NCI-H1417 (cell line): ENCODE measurements around the gene ZNF786.
"Not testable (repeated sequence)": the region's sequence is repeated elsewhere in the genome, so short reads cannot be mapped to it uniquely, and the experiment has no call there.

Source experiments
- DNase-seq, 3 experiments: peaks; one replicate each; lab custom pipeline; 2025; lab: John Stamatoyannopoulos, UW

ZNF786 gene, protein sequence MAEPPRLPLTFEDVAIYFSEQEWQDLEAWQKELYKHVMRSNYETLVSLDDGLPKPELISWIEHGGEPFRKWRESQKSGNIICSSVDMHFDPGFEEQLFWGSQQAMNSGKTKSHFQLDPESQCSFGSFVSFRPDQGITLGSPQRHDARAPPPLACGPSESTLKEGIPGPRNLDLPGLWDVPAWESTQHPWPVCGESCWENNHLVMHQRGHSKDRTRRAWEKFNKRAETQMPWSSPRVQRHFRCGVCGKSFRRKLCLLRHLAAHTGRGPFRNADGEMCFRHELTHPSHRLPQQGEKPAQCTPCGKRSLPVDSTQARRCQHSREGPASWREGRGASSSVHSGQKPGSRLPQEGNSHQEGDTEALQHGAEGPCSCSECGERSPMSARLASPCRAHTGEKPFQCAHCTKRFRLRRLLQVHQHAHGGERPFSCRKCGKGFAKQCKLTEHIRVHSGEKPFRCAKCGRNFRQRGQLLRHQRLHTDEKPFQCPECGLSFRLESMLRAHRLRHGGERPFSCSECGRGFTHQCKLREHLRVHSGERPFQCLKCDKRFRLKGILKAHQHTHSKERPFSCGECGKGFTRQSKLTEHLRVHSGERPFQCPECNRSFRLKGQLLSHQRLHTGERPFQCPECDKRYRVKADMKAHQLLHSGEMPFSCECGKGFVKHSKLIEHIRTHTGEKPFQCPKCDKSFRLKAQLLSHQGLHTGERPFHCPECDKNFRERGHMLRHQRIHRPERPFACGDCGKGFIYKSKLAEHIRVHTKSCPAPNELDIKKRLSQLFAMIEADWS

DNA sequence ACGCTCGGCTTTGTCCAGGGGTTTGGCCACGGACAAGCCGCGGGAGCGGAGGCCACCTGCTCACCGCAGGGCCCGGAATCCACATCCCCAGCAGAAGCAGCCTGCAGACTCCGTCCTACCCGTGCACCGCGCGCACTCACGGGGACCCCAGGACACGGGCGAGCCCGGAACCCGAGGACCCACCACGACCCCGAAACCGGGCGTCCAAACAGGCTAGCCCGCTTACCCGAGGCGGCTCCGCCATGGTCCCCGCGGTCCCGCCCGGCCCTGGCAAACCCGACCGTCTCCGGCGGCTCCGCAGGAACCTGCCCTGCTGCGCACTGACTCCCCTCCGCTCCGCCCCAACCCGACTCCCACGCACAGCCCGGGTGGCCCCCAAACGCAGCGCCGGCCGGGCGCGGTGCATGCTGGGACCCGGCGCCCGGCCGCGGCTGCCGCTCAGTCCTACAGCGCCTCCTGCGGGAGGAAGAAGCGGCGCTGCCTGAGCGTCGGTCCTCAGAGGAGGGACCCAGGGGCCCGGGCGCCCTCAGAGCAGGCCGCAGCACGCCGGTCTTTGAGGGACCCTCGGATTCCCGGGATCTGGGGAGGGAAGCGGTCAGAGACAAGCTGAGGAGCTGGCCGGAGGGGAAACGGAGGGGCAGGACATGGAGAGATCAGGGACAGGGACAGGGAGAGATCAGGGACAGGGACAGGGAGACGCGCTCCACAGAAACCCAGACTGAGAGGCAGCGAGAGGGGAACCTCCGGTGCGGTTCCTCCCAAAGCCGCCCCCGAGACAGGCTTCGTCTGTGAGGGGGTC lies at the start of gene ZNF786:
Gene ZNF786, minus strand, starts transcription at position 322 of the 799 bp plus-strand sequence. Its CDS starts 78 bp downstream, at position 244.
- peak; percentile 94 to 97 (median 96) for DNase-seq

DNA sequence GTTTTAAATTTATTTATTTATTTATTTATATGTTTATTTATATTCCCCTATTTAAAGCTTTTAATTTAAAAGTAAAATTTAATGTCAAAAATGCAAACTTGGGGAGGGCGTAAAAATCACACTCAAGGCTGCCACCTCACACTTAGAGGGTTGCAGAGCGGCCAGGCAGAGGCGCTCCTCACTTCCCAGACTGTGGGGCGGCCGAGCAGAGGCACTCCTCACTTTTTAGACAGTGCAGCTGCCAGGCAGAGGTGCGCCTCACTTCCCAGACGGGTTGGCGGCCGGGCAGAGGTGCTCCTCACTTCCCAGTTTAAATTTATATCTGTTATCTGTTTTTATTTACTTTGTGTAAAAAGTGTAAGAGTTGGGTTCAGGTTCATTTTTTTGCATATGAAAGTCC lies 45.6 kb upstream of the ZNF786 start:
- DNase-seq, result no peak

DNA sequence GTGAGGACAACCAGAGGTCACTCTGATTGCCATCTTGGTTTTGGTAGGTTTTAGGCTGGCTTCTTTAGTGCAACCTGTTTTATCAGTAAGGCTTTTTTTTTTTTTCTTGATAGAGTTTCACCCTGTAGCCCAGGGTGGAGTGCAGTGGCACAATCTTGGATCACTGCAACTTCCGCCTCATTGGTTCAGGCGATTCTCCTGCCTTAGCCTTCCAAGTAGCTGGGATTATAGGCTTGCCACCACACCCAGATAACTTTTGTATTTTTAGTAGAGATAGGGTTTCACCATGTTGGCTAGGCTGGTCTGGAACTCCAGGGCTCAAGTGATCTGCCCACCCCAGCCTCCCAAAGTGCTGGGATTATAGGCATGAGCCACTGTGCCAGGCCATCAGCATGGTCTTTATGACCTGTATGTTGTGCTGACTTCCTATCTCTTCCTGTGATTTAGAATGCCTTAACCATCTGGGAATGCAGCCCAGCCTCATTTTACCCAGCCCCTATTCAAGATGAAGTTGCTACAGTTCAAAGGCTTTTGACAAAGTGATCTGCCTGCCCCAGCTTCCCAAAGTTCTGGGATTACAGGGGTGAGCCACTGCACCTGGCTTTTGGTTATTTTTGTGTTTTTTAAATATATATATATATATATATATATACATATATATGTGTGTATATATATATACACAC lies 42.7 kb upstream of the ZNF786 start:
- DNase-seq, result no peak

DNA sequence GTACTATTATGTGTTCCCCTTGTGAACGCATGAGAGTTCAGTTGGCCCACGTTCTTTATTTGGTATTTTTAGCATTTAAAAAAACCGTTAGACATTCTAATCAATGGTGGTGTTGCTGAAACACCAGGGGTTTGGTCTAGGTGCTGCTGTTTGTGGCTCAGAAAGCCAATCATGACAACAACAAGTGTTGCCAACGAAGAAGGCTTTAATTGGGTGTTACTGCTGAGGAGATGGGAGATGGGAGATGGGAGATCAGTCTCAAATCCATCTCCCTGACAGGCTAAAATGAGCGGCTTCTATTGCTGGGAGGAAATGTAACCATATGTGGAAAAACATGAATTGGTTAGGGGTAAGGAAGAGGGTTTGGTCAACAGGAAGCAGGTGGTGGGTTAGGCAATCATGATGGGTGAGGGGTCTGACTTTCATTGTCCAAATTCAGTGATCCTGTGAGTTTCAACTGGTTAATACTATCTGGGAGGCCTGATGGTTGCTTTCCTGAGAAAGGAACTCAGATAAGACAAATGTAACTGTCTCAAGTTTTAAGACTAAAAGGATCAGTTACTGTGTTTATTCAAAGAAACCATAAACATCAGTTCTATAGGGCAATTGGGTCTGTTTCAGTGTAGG lies 40.2 kb upstream of the ZNF786 start:
- DNase-seq, result no peak

DNA sequence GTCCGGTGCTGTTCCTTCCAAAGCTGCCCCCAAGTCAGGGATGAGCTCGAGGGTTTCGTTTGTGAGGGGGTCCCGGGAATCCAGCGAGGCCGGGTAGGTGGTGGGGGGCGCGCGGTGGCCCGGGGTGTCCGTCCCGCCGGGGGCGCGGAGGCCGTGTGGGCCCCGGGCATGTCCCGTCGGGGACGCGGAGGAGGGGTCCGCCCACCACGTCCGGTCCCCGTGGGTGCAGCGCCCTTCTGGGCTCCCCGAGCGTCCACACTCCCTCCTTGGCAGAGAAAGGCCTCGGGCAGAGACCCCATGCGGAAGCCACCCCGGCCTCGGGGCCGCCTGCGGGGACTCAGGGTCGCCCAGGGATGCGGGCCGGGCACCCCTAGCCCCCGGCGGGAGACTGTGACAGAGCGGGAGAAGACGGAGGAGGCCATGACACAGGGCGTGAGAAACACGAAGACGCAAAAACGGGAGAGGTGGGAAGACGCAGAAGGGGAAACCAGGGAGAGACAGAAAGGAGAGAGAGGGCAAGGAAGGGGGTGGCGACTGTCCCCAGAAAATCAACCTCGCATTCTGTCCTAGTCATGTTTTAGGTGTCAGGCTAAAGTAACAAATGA lies 36.2 kb upstream of the ZNF786 start:
- DNase-seq, result peak; percentile 54 to 89 (median 85)

DNA sequence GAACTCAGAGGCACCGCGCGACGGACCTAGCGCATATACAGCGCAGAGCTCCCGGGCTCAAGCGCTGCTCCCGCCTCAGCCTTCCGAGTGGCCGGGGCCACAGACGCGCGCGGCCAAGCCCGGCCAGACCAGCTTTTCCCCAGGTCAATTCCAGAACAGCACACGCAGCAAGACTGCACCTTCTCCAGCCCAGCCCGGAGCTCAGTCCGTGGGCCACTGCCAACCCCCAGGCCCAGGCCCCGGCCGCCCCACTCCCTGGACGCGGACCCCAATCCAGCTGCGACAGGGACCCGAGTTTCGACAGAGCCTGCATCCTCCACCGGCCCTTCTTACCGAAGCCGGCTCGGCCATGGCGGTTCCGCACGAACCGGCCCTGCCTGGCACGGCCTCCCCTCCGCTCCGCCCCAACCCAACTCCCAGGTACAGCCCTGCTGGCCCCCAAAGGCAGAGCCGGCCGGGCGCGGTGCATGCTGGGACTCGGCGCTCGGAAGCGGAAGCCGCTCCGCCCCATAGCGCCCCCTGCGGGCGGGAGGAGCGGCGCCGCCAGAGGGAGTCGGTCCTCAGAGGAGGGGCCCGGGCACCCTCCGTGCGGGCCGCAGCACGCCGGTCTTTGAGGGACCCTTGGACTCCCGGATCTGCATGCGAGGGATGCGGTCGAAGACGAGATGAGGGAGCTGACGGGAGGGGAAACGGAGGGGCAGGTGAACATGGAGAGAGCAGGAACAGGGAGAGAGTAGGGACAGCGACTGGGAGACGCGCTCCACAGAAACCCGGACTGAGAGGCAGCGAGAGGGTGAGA lies 35.5 kb upstream of the ZNF786 start, which contains the start of gene ZNF425:
Gene ZNF425, minus strand, starts transcription at position 462 of the 799 bp plus-strand sequence. Its CDS starts 111 bp downstream, at position 351.
- DNase-seq, result peak; percentile 95 to 97 (median 96)

DNA sequence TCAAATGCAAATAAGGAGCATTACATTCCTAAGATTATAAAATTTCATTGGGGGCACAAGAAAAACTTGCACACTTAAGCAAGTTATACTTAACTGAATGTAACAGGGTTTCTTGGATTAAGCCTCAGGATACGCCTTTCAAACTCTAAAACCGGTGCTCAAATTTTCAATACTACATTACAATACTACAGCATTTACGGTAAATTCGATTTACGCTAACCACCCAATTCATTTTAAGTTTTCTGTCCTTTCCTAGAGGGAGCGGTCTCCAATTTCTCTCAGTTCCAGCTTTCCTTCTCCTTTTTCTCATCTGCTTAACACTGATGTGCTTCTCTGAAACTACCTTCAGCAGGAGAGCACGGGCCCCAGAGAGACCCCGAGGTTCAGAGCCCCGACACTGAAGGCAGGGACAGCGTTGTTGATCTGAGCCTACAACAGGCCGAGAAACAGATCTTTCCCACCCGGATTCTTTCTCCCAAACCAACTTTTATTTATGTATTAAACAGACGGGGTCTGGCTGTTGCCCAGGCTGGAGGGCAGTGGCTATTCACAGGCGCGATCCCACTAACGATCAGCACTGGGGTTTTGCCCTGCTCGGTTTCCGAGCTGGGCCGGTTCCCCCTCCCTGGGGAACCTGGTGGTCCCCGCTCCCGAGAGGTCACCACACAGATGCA lies 34.8 kb upstream of the ZNF786 start:
- DNase-seq, result no peak

DNA sequence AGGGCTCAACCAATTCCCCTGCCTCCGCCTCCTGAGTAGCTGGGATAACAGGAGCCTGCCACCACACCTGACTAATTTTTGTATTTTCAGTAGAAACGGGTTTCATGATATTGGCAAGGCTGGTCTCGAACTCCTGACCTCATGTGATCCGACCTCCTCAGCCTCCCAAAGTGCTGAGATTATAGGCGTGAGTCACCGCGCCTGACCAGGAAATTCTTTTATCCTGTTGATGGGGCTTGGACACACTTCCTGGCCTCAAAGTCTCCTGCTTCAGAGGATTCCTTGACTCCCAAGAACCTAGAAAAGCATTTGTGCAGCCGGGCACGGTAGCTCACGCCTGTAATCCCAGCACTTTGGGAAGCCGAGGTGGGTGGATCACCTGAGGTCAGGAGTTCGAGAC lies 19.5 kb upstream of the ZNF786 start:
- no peak for DNase-seq

DNA sequence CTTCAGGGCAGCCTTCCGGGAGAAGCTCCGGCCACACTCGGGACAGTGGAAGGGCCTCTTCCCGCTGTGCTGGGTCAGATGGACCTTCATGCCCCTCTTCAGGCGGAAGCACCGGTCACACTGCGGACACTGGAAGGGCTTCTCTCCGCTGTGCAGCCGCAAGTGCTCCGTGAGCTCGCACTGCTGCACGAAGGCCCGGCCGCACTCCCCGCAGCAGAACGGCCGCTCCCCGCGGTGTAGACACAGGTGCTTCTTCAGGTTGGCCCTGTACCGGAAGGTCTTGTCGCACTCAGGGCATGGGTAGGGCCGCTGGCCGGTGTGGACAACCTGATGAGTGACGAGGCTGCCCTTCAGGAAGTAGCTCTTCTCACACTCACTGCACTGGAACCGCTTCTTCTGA lies 14.2 kb upstream of the ZNF786 start:
- no peak for DNase-seq

DNA sequence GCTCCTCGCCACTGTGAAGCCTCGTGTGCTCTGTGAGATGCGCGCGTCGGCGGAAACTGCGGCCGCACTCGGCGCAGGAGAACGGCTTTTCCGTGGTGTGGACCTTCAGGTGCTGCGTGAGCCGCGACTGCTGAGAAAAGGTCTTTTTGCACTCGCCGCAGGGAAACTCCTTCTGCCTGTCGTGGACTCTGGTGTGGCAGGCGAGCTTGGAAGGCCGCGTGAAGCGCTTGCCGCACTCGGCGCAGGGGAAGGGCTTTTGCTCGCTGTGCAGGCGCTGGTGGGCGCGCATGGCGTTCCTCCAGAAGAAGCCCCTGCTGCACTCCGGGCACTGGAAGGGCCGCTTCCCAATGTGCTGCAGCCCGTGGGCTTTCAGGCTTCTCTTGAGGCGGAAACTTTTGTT lies 13.7 kb upstream of the ZNF786 start:
- no peak for DNase-seq

DNA sequence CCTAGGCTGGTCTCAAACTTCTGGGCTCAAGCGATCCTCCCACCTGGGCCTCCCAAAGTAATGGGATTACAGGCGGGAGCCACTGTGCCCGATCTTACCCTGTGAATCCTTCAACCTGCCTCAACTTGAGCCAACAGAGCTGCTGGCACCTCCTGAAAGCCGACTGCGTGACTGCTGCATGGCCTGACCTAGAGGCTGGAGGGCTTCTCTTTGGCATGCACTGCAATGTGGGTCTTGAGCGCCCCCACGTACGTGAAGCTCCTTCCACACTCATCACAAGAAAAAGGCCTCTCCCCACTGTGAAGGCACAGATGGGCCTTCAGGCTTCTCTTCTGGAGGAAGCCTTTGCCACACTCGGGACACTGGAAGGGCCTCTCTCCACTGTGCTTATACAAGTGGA lies 12.9 kb upstream of the ZNF786 start:
- DNase-seq, result no peak

DNA sequence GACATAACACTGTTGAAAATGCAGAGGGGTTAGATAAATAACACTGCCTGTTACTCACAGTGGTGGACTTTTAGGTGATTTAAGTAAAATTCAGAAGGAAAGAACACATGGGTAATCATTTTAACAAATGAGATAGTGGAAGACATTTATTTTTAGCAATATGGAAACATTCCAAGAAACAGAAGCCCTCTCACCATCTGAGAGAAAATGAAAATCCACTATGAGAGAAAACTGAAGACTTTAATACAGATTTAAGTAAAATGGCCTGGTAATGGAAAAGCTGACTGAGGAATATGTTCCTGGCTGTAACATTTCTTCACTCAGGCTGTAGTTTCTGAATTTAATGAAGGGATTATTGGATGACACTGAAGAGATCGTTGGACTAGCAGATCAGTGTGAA lies 12.1 kb upstream of the ZNF786 start:
- DNase-seq, result no peak

DNA sequence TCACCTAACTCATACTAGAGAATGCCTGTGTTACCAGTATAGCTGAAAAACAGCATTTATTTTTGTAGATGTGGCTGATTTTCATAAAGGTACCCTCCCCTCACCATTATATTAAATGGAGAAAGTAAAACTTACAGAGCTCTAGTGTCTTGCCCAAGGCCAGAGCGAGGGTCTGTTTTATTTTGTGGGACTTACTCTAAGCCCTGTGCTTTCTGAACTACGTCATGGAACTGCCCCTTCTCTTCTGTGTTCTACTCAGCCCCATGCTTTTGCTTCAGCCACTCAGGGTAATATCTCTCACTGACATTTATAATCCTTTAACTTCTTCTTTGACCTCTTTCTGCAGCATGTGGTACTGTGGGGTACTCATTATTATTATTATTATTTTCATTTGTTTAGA lies 10.3 kb upstream of the ZNF786 start:
- DNase-seq, result no peak

DNA sequence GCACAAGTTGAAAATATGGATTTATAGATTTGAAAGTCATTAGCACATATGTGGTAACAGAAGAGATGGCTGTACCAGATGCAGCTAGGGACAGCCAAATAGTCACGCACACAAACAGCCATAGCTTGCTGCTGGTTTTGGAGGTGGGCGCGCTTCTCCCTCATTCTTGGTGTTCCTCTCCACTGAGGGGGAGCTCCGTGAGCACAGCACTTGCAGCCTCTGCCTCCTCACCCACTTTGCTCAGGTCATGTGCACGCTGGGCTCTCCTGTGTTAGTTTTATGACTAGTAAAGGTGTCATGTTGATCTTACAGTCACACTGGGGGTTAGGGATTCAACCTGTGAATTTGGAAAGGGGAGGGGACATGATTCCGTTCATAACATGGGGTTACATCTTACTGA lies 8.5 kb upstream of the ZNF786 start:
- no peak for DNase-seq

DNA sequence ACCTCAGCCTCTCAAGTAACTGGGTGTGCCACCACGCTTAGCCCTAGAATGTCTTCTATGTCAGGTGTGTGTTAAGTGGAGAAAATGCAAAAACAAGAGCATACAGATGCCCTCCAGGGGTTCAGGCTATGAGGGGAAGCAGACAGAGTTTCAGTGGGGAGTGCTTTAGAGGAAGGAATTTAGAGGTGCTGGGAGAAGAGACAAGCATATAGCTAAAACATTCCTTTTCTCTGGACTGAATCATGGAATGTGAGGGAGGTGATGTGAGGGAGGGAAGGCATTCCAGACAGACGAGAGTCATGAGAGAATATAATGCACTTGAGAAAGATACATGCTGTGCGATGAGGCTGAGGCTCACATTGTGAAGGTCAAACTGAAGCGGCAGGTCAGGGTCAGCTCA lies 6.6 kb upstream of the ZNF786 start:
- DNase-seq, result no peak

DNA sequence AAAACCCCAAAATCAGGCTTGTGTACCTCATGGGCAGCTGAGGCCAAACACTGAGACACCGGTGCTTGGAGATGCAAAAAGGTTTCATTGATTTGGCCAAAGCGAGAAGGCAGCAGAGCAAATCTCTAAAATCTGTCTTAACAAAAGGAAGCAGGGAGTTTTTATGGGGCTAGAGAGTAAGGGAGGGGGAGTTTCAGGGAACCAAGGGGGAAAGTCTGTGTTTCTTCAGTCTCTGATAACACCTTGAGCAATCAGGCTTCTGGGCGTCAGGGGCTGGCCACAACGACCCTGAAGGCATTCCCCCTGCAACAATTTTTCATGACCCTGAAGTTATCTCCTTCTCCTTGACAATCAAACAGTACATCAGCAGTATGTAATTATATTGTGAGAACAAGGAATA lies 2.7 kb upstream of the ZNF786 start:
- DNase-seq, result no peak

DNA sequence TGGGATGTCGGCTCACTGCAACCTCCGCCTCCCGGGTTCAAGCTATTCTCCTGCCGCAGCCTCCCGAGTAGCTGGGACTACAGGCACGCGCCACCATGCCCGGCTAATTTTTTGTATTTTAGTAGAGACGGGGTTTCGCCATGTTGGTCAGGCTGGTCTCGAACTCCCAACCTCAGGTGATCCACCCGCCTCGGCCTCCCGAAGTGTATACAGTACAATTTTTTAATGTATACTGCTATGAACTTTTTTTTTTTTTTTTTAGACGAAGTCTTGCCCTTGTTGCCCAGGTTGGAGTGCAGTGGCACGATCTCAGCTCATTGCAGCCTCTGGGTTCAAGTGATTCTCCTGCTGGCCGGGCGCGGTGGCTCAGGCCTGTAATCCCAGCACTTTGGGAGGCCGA lies 1.7 kb upstream of the ZNF786 start:
- DNase-seq, result not testable (repeated sequence)

DNA sequence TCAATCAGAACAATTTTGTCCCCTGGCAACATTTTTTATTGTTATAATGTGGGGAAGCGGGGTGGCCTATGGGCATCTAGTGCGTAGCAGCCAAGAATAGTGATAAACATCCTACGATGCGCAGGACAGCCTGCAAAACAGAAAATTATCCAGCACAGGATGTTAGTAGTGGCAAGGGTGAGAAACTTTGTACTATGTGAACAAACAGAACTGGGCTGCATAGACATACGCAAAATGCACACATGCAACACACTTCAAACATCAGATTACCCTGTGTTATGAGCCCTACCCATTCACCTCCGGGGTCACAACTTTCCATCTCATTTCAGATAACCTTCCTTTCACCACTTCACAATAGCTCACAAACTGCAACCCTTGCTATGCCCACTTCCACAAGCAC lies 3.1 kb downstream of the ZNF786 start:
- no peak for DNase-seq

DNA sequence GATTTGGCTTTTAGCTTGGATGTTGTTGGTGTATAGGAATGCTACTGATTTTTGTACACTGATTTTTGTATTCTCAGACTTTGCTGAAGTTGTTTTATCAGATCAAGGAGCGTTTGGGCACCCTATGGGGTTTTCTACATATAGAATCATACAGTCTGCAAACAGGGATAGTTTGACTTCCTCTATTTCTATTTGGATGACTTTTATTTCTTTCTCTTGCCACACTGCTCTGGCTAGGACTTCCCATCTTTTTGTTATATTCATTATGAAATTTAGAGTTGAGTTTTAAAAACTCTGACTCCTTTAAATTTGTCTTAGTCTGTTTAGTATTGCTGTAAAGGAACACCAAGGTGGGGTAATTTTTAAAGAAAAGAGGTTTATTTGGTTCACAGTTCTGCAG lies 4.7 kb downstream of the ZNF786 start:
- no peak for DNase-seq
